H1 (cell line): ENCODE measurements around the gene IER3IP1. TPM values are rescaled to one million over a fixed set of nuclear protein-coding genes. Genes with fewer than 3 reads are reported as not detected.

Source experiments
- BACH1 ChIP-seq: IDR thresholded peaks from 2 replicates; pipeline ENCODE4 v1.6.1; 2012; ENCODE audit warnings: low read length, improper control_type of control experiment
- CHD2 ChIP-seq: IDR thresholded peaks from 2 replicates; pipeline ENCODE4 v1.6.1; 2012; ENCODE audit warnings: low read length, improper control_type of control experiment
- CTBP2 ChIP-seq: IDR thresholded peaks from 2 replicates; pipeline ENCODE4 v1.7.0; 2011; ENCODE audit warnings: borderline replicate concordance, mild to moderate bottlenecking, moderate library complexity, mixed read lengths, low read length; ENCODE audit not compliant: insufficient read depth, insufficient read length
- EZH2 ChIP-seq: fragments of 200-600 bp; sonication (generic); IDR thresholded peaks from 2 replicates; pipeline ENCODE4 v1.7.1; 2012; ENCODE audit warnings: low read depth, mild to moderate bottlenecking, moderate library complexity, low read length, inconsistent platforms; ENCODE audit not compliant: severe bottlenecking
- GABPA ChIP-seq: IDR thresholded peaks from 2 replicates; pipeline ENCODE4 v1.6.1; 2011; ENCODE audit warnings: mild to moderate bottlenecking, low read length, moderate library complexity, borderline replicate concordance; ENCODE audit not compliant: insufficient read depth
- GTF2F1 ChIP-seq: IDR thresholded peaks from 2 replicates; pipeline ENCODE4 v1.6.1; 2012; ENCODE audit warnings: low read depth, low read length, improper control_type of control experiment, borderline replicate concordance
- JUN ChIP-seq: IDR thresholded peaks from 2 replicates; pipeline ENCODE4 v1.6.1; 2011; ENCODE audit warnings: low read depth, mild to moderate bottlenecking, improper control_type of control experiment, low read length
- JUND ChIP-seq: IDR thresholded peaks from 2 replicates; pipeline ENCODE4 v1.6.1; 2011; ENCODE audit warnings: mild to moderate bottlenecking, improper control_type of control experiment, low read length
- KDM4A ChIP-seq: IDR thresholded peaks from one replicate; pipeline ENCODE4 v1.7.1; 2012; ENCODE audit warnings: low read depth, mild to moderate bottlenecking, moderate library complexity, low read length, inconsistent platforms; ENCODE audit not compliant: severe bottlenecking
- RAD21 ChIP-seq, 2 experiments: IDR thresholded peaks in 1 of 2; conservative IDR thresholded peaks in 1 of 2; 2 replicates each; pipeline ENCODE4 v1.6.1; 2011; ENCODE audit warnings: low read depth in 2 of 2, low read length in 2 of 2, improper control_type of control experiment in 1 of 2, inconsistent platforms in 1 of 2, mild to moderate bottlenecking in 1 of 2, moderate library complexity in 1 of 2
- RNF2 ChIP-seq: fragments of 200-900, 300-1000 bp; sonication (generic); IDR thresholded peaks from 2 replicates; pipeline ENCODE4 v1.7.1; 2016; ENCODE audit warnings: borderline replicate concordance, low read depth, mild to moderate bottlenecking, antibody characterized with exemption, low read length; ENCODE audit not compliant: poor library complexity, severe bottlenecking; ENCODE audit errors: missing control alignments
- SIN3A ChIP-seq, 2 experiments: IDR thresholded peaks in 1 of 2; conservative IDR thresholded peaks in 1 of 2; 2 replicates each; pipeline ENCODE4 v1.6.1; 2011 to 2012; ENCODE audit warnings: low read length in 2 of 2, improper control_type of control experiment in 1 of 2, low read depth in 1 of 2, mild to moderate bottlenecking in 1 of 2
- SIRT6 ChIP-seq: IDR thresholded peaks from one replicate; pipeline ENCODE4 v1.7.1; 2012; ENCODE audit warnings: low read length, inconsistent platforms
- SP1 ChIP-seq: IDR thresholded peaks from 2 replicates; pipeline ENCODE4 v1.6.1; 2011; ENCODE audit warnings: low read depth, low read length
- TAF7 ChIP-seq: optimal IDR thresholded peaks from 2 replicates; pipeline ENCODE3; 2011; ENCODE audit warnings: low read depth, mild to moderate bottlenecking, inconsistent platforms, low read length, moderate library complexity, borderline replicate concordance
- ZNF274 ChIP-seq: IDR thresholded peaks from 2 replicates; pipeline ENCODE4 v1.7.0; 2012; ENCODE audit warnings: low read length, borderline replicate concordance; ENCODE audit errors: extremely low read depth
- polyA plus RNA-seq, 7 experiments: library from polyadenylated mRNA; depleted of rRNA in 3 of 7; stranded (reverse) in 5 of 7; unstranded in 2 of 7; fragments of >200 nt in 5 of 7; fragments of 200-250 nt in 2 of 7; gene quantifications; 1 replicate in 5 of 7; 2 replicates in 1 of 7; 4 replicates in 1 of 7; pipeline versions ENCODE4 v1.2.1 to v1.2.3, GENCODE V29; 2011 to 2013; ENCODE audit warnings: missing spikeins in 2 of 7, mixed read lengths in 2 of 7
- total RNA-seq: library from RNA; stranded (reverse); fragmentation: NEBNext Ultra II Directional; extraction: Animal tissue kit (Norgen Biotek cat#: 25700); gene quantifications from 2 replicates; pipeline ENCODE4 v1.2.1, GENCODE V29; 2021
- TF ChIP-seq, protein P1 (sequence below): IDR thresholded peaks from 2 replicates; pipeline ENCODE4 v1.6.1; 2012; ENCODE audit warnings: low read length, inconsistent platforms
- TF ChIP-seq, protein P2 (sequence below), 3 experiments: IDR thresholded peaks; 1 replicate in 2 of 3; 2 replicates in 1 of 3; pipeline versions ENCODE4 v1.5.1 to v1.6.1; 2011; ENCODE audit warnings: low read length in 3 of 3, mild to moderate bottlenecking in 3 of 3, inconsistent platforms in 2 of 3, low read depth in 1 of 3, moderate library complexity in 1 of 3; ENCODE audit not compliant: insufficient read depth in 1 of 3; ENCODE audit errors: control extremely low read depth in 1 of 3

IER3IP1 gene
- total and polyA plus RNA-seq, 2 of the 8 experiments (the other 6 are each of a cell fraction or from before 2014, with no cell fraction given) = 6.0 to 8.5 TPM

DNA sequence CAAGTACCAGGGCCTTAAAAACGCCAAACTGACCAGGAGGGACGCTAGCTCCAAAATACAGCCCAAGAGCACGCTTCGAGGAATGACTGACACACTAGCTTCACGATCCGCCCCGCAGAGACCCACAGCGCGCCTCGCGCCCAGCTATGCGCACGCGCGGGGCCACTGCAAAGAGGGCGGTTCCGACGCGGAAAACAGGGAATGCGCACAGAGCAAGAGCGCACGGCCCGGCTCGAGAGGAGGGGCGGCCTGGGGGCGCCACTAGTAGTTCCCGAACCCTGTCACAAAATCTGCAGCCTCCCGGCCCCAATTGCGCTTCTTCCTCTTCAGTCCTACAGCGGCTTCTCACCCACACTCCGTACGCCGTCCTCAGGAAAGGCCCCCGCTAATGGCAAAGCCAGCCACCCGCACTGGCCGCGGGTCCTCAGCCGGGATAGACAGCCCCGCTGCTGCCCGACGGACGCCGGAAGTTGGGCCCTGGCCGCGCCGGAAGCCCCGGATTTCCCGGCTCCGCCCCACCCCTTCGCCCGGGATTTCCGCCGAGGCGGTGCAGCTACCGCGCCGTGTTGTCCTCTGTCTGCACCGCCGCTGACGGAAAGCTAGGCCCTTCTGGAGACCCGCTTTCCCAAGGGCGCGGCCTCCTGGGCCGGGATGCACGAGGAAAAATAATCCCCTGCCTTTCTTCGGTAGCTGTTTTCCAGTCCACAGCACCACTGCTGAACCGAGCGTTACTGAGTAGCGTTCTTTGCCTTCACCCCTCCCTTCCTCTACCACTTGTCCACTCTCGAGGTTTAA lies 25.9 kb downstream of the IER3IP1 start, which contains the start of gene HDHD2 (continued):
- no peak for TF ChIP-seq EZH2
- peak; percentile 33; the same call in 1 of the 2 replicates for TF ChIP-seq BACH1
- TF ChIP-seq GABPA = peak; percentile 94
- TF ChIP-seq JUND = no peak
- TF ChIP-seq GTF2F1 = no peak
- TF ChIP-seq, protein P1, sequence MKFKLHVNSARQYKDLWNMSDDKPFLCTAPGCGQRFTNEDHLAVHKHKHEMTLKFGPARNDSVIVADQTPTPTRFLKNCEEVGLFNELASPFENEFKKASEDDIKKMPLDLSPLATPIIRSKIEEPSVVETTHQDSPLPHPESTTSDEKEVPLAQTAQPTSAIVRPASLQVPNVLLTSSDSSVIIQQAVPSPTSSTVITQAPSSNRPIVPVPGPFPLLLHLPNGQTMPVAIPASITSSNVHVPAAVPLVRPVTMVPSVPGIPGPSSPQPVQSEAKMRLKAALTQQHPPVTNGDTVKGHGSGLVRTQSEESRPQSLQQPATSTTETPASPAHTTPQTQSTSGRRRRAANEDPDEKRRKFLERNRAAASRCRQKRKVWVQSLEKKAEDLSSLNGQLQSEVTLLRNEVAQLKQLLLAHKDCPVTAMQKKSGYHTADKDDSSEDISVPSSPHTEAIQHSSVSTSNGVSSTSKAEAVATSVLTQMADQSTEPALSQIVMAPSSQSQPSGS = no peak
- no peak for TF ChIP-seq CTBP2
- peak; percentile 23 for TF ChIP-seq KDM4A
- TF ChIP-seq RNF2 = no peak
- 0 out of 2 replicates have a peak, but pooled peaks have one; percentile 35 for TF ChIP-seq SP1
- TF ChIP-seq JUN = no peak
- TF ChIP-seq, protein P2, sequence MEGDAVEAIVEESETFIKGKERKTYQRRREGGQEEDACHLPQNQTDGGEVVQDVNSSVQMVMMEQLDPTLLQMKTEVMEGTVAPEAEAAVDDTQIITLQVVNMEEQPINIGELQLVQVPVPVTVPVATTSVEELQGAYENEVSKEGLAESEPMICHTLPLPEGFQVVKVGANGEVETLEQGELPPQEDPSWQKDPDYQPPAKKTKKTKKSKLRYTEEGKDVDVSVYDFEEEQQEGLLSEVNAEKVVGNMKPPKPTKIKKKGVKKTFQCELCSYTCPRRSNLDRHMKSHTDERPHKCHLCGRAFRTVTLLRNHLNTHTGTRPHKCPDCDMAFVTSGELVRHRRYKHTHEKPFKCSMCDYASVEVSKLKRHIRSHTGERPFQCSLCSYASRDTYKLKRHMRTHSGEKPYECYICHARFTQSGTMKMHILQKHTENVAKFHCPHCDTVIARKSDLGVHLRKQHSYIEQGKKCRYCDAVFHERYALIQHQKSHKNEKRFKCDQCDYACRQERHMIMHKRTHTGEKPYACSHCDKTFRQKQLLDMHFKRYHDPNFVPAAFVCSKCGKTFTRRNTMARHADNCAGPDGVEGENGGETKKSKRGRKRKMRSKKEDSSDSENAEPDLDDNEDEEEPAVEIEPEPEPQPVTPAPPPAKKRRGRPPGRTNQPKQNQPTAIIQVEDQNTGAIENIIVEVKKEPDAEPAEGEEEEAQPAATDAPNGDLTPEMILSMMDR (IDR thresholded peaks at IDR 0.05; ENCODE audit: control extremely low read depth in 1 of 3, insufficient read depth in 1 of 3, low read depth in 1 of 3, low read length in 3 of 3) = no peak
- TF ChIP-seq SIN3A (conservative IDR thresholded peaks at IDR 0.05 in 1 of 2, IDR thresholded peaks at IDR 0.05 in 1 of 2; ENCODE audit: low read depth in 1 of 2, low read length in 2 of 2) = peak in 1 of 2 experiments; percentile 50; a peak in 2 of 4 replicates
- no peak for TF ChIP-seq SIRT6
- TF ChIP-seq TAF7 = no peak
- TF ChIP-seq CHD2 = no peak
- no peak for TF ChIP-seq ZNF274
- no peak for TF ChIP-seq RAD21 (IDR thresholded peaks at IDR 0.05 in 1 of 2, conservative IDR thresholded peaks at IDR 0.05 in 1 of 2; ENCODE audit: low read depth in 2 of 2, low read length in 2 of 2)
